H9 (cell line): ENCODE measurements around the gene GPHN. TPM values are rescaled to one million over a fixed set of nuclear protein-coding genes. Genes with fewer than 3 reads are reported as not detected.

ENCODE experiments used
- DNase-seq: peaks from one replicate; pipeline ENCODE4 v3.0.0-alpha.2; 2017
- H2AFZ ChIP-seq: one replicate; pipeline ENCODE4 v1.6.1; 2013; ENCODE audit warnings: mild to moderate bottlenecking, low read length, control low read depth, moderate library complexity
- H2AK5ac ChIP-seq: 2 replicates; pipeline ENCODE4 v1.6.1; 2013; ENCODE audit warnings: low read length, control low read depth, mixed read lengths; ENCODE audit not compliant: insufficient read length
- H2BK120ac ChIP-seq: one replicate; pipeline ENCODE4 v1.6.1; 2013; ENCODE audit warnings: low read depth, mild to moderate bottlenecking, low read length, control low read depth, inconsistent platforms; ENCODE audit not compliant: poor library complexity, severe bottlenecking
- H2BK12ac ChIP-seq: 2 replicates; pipeline ENCODE4 v1.6.1; 2013; ENCODE audit warnings: low read length, control low read depth, mixed read lengths, low read depth; ENCODE audit not compliant: insufficient read length
- H2BK15ac ChIP-seq: 2 replicates; pipeline ENCODE4 v1.6.1; 2013; ENCODE audit warnings: low read depth, low read length, control low read depth
- H2BK20ac ChIP-seq: one replicate; pipeline ENCODE4 v1.6.1; 2013; ENCODE audit warnings: low read depth, mild to moderate bottlenecking, low read length, control low read depth, inconsistent platforms; ENCODE audit not compliant: poor library complexity, severe bottlenecking
- H2BK5ac ChIP-seq: 2 replicates; pipeline ENCODE4 v1.6.1; 2013; ENCODE audit warnings: low read length, control low read depth, mixed read lengths; ENCODE audit not compliant: insufficient read length
- H3K14ac ChIP-seq: 2 replicates; pipeline ENCODE4 v1.6.1; 2013; ENCODE audit warnings: low read length, control low read depth; ENCODE audit not compliant: insufficient read depth
- H3K18ac ChIP-seq: 2 replicates; pipeline ENCODE4 v1.6.1; 2013; ENCODE audit warnings: low read depth, mild to moderate bottlenecking, mixed read lengths, low read length, control low read depth; ENCODE audit not compliant: insufficient read length
- H3K23ac ChIP-seq: 2 replicates; pipeline ENCODE4 v1.6.1; 2013; ENCODE audit warnings: low read length, control low read depth, mixed read lengths, low read depth; ENCODE audit not compliant: insufficient read length
- H3K23me2 ChIP-seq: 2 replicates; pipeline ENCODE4 v1.6.1; 2013; ENCODE audit warnings: low read depth, mild to moderate bottlenecking, mixed read lengths, low read length, control low read depth; ENCODE audit not compliant: insufficient read length, poor library complexity, severe bottlenecking
- H3K27ac ChIP-seq: 2 replicates; pipeline ENCODE4 v1.5.1; 2013; ENCODE audit warnings: low read length, control low read depth, mixed read lengths, low read depth; ENCODE audit not compliant: insufficient read length
- H3K27me3 ChIP-seq: 2 replicates; pipeline ENCODE4 v1.6.1; 2013; ENCODE audit warnings: low read length, control low read depth, inconsistent platforms; ENCODE audit not compliant: insufficient read depth
- H3K4ac ChIP-seq: 2 replicates; pipeline ENCODE4 v1.6.1; 2013; ENCODE audit warnings: low read depth, mild to moderate bottlenecking, control low read depth, inconsistent platforms, low read length, moderate library complexity
- H3K4me1 ChIP-seq: 2 replicates; pipeline ENCODE4 v1.6.1; 2013; ENCODE audit warnings: low read length, control low read depth, inconsistent platforms; ENCODE audit not compliant: insufficient read depth
- H3K4me2 ChIP-seq: 2 replicates; pipeline ENCODE4 v1.6.1; 2013; ENCODE audit warnings: low read length, control low read depth, mixed read lengths; ENCODE audit not compliant: insufficient read length, insufficient read depth
- H3K56ac ChIP-seq: 2 replicates; pipeline ENCODE4 v1.6.1; 2013; ENCODE audit warnings: low read depth, mild to moderate bottlenecking, mixed read lengths, low read length, control low read depth; ENCODE audit not compliant: insufficient read length
- H3K79me1 ChIP-seq: 2 replicates; pipeline ENCODE4 v1.6.1; 2013; ENCODE audit warnings: low read depth, mild to moderate bottlenecking, moderate library complexity, low read length, control low read depth, inconsistent platforms; ENCODE audit not compliant: insufficient read depth, poor library complexity, severe bottlenecking
- H3K79me2 ChIP-seq: 2 replicates; pipeline ENCODE4 v1.6.1; 2013; ENCODE audit warnings: low read length, control low read depth, inconsistent platforms; ENCODE audit not compliant: insufficient read depth
- H3K9ac ChIP-seq: 2 replicates; pipeline ENCODE4 v1.6.1; 2013; ENCODE audit warnings: low read length, control low read depth, mixed read lengths; ENCODE audit not compliant: insufficient read length; ENCODE audit errors: extremely low read depth
- H3K9me3 ChIP-seq: one replicate; pipeline ENCODE4 v1.6.1; 2013; ENCODE audit warnings: low read depth, low read length, inconsistent platforms; ENCODE audit not compliant: control insufficient read depth
- H3T11ph ChIP-seq: one replicate; pipeline ENCODE4 v1.6.1; 2013; ENCODE audit warnings: mild to moderate bottlenecking, low read length, control low read depth, inconsistent platforms
- H4K20me1 ChIP-seq: one replicate; pipeline ENCODE4 v1.6.1; 2013; ENCODE audit not compliant: control insufficient read depth, insufficient read length, insufficient read depth
- H4K5ac ChIP-seq: 2 replicates; pipeline ENCODE4 v1.6.1; 2013; ENCODE audit warnings: low read depth, mild to moderate bottlenecking, mixed read lengths, low read length, control low read depth; ENCODE audit not compliant: insufficient read length
- H4K8ac ChIP-seq: replicated peaks from 2 replicates; pipeline ENCODE4 v1.6.1; 2013; ENCODE audit warnings: low read length, control low read depth, mixed read lengths, low read depth; ENCODE audit not compliant: insufficient read length
- H4K91ac ChIP-seq: 2 replicates; pipeline ENCODE4 v1.6.1; 2013; ENCODE audit warnings: low read depth, mild to moderate bottlenecking, moderate library complexity, mixed read lengths, low read length, control low read depth; ENCODE audit not compliant: insufficient read length
- H3K27ac Mint-ChIP-seq, 3 experiments: 2 replicates in 2 of 3; 3 replicates in 1 of 3; pipeline ENCODE4 v1.8.0; 2020 to 2021; ENCODE audit warnings: mixed read lengths in 3 of 3, mild to moderate bottlenecking in 1 of 3, moderate library complexity in 1 of 3
- H3K27me3 Mint-ChIP-seq: 2 replicates; pipeline ENCODE4 v1.8.0; 2021; ENCODE audit warnings: low read depth, mild to moderate bottlenecking, moderate library complexity, mixed read lengths
- H3K36me3 Mint-ChIP-seq, 3 experiments: 2 replicates in 2 of 3; 3 replicates in 1 of 3; pipeline ENCODE4 v1.8.0; 2020 to 2021; ENCODE audit warnings: low read depth in 3 of 3, mixed read lengths in 3 of 3; ENCODE audit not compliant: insufficient read depth in 1 of 3
- H3K4me1 Mint-ChIP-seq, 2 experiments: 2 replicates each; pipeline ENCODE4 v1.8.0; 2020; ENCODE audit warnings: mixed read lengths in 2 of 2
- H3K4me3 Mint-ChIP-seq, 2 experiments: 2 replicates in 1 of 2; 3 replicates in 1 of 2; pipeline ENCODE4 v1.8.0; 2020 to 2021; ENCODE audit warnings: mild to moderate bottlenecking in 2 of 2, mixed read lengths in 2 of 2, moderate library complexity in 1 of 2
- H3K9me3 Mint-ChIP-seq, 2 experiments: 2 replicates in 1 of 2; 3 replicates in 1 of 2; pipeline ENCODE4 v1.8.0; 2020; ENCODE audit warnings: mild to moderate bottlenecking in 2 of 2, mixed read lengths in 2 of 2, moderate library complexity in 1 of 2
- WGBS: extraction: QIAGEN DNeasy Blood & Tissue Kit; methylation state at CpG from one replicate; pipeline ENCODE4 v1.1.7; 2013; ENCODE audit warnings: missing lambda C conversion rate, low lambda C conversion rate, mixed read lengths; ENCODE audit not compliant: insufficient read length; ENCODE audit errors: extremely low coverage; 5-methylcytosine and 5-hydroxymethylcytosine counted together
- total RNA-seq: library from RNA; stranded (reverse); gene quantifications from 2 replicates; pipeline ENCODE4 v1.2.1, GENCODE V29; 2021
- TF ChIP-seq, protein P1 (sequence below): fragments of 200-600 bp; sonication (generic); conservative IDR thresholded peaks from 3 replicates; pipeline ENCODE4 v1.8.0; 2021; ENCODE audit warnings: antibody characterized with exemption, mild to moderate bottlenecking

Gene GPHN
- total RNA-seq, 1 experiment from 2014 or later = 16.1 TPM

- Mint-ChIP-seq H3K27ac (no peak overlapping the region), H3K27me3 (no peaks in the 10 kb centered on the region), H3K36me3 (no peaks in the 10 kb centered on the region), H3K4me1 (peaks cover 6% of the 10 kb centered on the region in 2 experiments), H3K4me3 (no peak overlapping the region), H3K9me3 (no peaks in the 10 kb centered on the region)
- Histone ChIP-seq H2BK20ac (no peak overlapping the region), H3K4me1 (no peaks in the 10 kb centered on the region; the same call in 1 of the 2 replicates), H2BK5ac (no peak overlapping the region), H3K23ac (no peak overlapping the region), H4K20me1 (no peaks in the 10 kb centered on the region), H2AK5ac (no peak overlapping the region), H3K9ac (no peak overlapping the region), H2BK15ac (no peak overlapping the region), H3K23me2 (no peaks in the 10 kb centered on the region), H4K8ac (no peak overlapping the region), H3K56ac (no peak overlapping the region), H3K4ac (no peak overlapping the region), H2BK120ac (no peak overlapping the region), H4K91ac (no peak overlapping the region), H4K5ac (no peak overlapping the region), H3K14ac (no peak overlapping the region), H3K79me1 (no peaks in the 10 kb centered on the region), H3K4me2 (no peak overlapping the region), H3K79me2 (no peaks in the 10 kb centered on the region), H3K9me3 (no peaks in the 10 kb centered on the region), H2AFZ (no peak overlapping the region), H2BK12ac (no peak overlapping the region), H3K18ac (no peak overlapping the region), H3T11ph (no peak overlapping the region), H3K27ac (no peak overlapping the region), H3K27me3 (no peaks in the 10 kb centered on the region)
- no CpG with 5 or more reads among the region's 2 CpGs for WGBS
- DNase-seq = no peak
- TF ChIP-seq, protein P1, sequence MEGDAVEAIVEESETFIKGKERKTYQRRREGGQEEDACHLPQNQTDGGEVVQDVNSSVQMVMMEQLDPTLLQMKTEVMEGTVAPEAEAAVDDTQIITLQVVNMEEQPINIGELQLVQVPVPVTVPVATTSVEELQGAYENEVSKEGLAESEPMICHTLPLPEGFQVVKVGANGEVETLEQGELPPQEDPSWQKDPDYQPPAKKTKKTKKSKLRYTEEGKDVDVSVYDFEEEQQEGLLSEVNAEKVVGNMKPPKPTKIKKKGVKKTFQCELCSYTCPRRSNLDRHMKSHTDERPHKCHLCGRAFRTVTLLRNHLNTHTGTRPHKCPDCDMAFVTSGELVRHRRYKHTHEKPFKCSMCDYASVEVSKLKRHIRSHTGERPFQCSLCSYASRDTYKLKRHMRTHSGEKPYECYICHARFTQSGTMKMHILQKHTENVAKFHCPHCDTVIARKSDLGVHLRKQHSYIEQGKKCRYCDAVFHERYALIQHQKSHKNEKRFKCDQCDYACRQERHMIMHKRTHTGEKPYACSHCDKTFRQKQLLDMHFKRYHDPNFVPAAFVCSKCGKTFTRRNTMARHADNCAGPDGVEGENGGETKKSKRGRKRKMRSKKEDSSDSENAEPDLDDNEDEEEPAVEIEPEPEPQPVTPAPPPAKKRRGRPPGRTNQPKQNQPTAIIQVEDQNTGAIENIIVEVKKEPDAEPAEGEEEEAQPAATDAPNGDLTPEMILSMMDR = no peak
Observed at GRCh38 chr14:67192366-67192765, 684.4 kb downstream of the GPHN start.
